K562 (cell line): Measurements from ENCODE around the gene SDF4. TPM values are rescaled to one million over a fixed set of nuclear protein-coding genes. Genes with fewer than 3 reads are reported as not detected.

Experiments
- ARHGAP35 ChIP-seq: fragments of 450-650 bp; IDR thresholded peaks from 2 replicates; pipeline ENCODE4 v1.6.1; 2018; ENCODE audit not compliant: partially characterized antibody
- ATF1 ChIP-seq, 2 experiments: fragments of 450-650 bp in 1 of 2; IDR thresholded peaks; 2 replicates each; pipeline ENCODE4 v1.6.1; 2016; ENCODE audit warnings: missing compliant biosample characterization in 1 of 2, missing genetic modification characterization in 1 of 2
- ATF7 ChIP-seq: fragments of 450-650 bp; IDR thresholded peaks from 2 replicates; pipeline ENCODE4 v1.7.1; 2014; ENCODE audit warnings: mild to moderate bottlenecking, moderate library complexity
- CREB1 ChIP-seq, 2 experiments: sonication (generic) in 1 of 2; formaldehyde crosslinking in 1 of 2; IDR thresholded peaks; 2 replicates each; pipeline versions ENCODE4 v1.6.1 to v1.8.0; 2012 to 2022; ENCODE audit warnings: inconsistent platforms in 1 of 2, mild to moderate bottlenecking in 1 of 2, missing genetic modification reagents in 1 of 2, moderate library complexity in 1 of 2
- EHMT2 ChIP-seq: fragments of 450-650 bp; IDR thresholded peaks from 2 replicates; pipeline ENCODE4 v1.6.1; 2018; ENCODE audit warnings: antibody characterized with exemption
- JUN ChIP-seq, 2 experiments: sonication (generic) in 1 of 2; formaldehyde crosslinking in 1 of 2; IDR thresholded peaks; 2 replicates each; pipeline versions ENCODE4 v1.6.1 to v1.8.0; 2012 to 2022; ENCODE audit warnings: borderline replicate concordance in 2 of 2, mild to moderate bottlenecking in 2 of 2, improper control_type of control experiment in 1 of 2, low read depth in 1 of 2, low read length in 1 of 2, missing genetic modification reagents in 1 of 2
- KDM5B ChIP-seq: fragments of 200-600 bp; sonication (generic); IDR thresholded peaks from 2 replicates; pipeline ENCODE4 v1.6.1; 2012; ENCODE audit warnings: low read depth, mild to moderate bottlenecking, moderate library complexity, low read length, control low read depth, inconsistent platforms; ENCODE audit not compliant: insufficient replicate concordance
- KLF10 ChIP-seq: fragments of 250-450 bp; sonication (Bioruptor Pico); IDR thresholded peaks from 2 replicates; pipeline ENCODE4 v1.6.1; 2021; ENCODE audit warnings: matching md5 sums
- LEF1 ChIP-seq: fragments of 450-650 bp; IDR thresholded peaks from 2 replicates; pipeline ENCODE4 v1.6.1; 2016; ENCODE audit warnings: mild to moderate bottlenecking
- MBD2 ChIP-seq: sonication (generic); IDR thresholded peaks from 2 replicates; pipeline ENCODE4 v1.6.1; 2016; ENCODE audit warnings: low read depth, borderline replicate concordance
- MCM5 ChIP-seq: fragments of 450-650 bp; IDR thresholded peaks from 2 replicates; pipeline ENCODE4 v1.6.1; 2016; ENCODE audit warnings: low read depth
- NBN ChIP-seq: fragments of 450-650 bp; IDR thresholded peaks from 2 replicates; pipeline ENCODE4 v1.6.1; 2016; ENCODE audit warnings: low read depth, mild to moderate bottlenecking
- NFXL1 ChIP-seq: fragments of 450-650 bp; formaldehyde crosslinking; IDR thresholded peaks from 2 replicates; pipeline ENCODE4 v1.4.0; 2021; ENCODE audit warnings: mild to moderate bottlenecking
- PML ChIP-seq: IDR thresholded peaks from 2 replicates; pipeline ENCODE4 v1.6.1; 2012; ENCODE audit warnings: low read length, inconsistent platforms
- RBM39 ChIP-seq: fragments of 200-400 bp; formaldehyde crosslinking; optimal IDR thresholded peaks from 2 replicates; pipeline ENCODE3; 2018; ENCODE audit warnings: low read depth, low read length
- SIN3A ChIP-seq, 2 experiments: fragments of 150-350 bp in 1 of 2; IDR thresholded peaks; 2 replicates each; pipeline ENCODE4 v1.6.1; 2011 to 2016; ENCODE audit warnings: borderline replicate concordance in 2 of 2, low read depth in 2 of 2, low read length in 2 of 2, mild to moderate bottlenecking in 2 of 2, moderate library complexity in 2 of 2; ENCODE audit not compliant: control insufficient read depth in 1 of 2
- SMARCC2 ChIP-seq: fragments of 450-650 bp; IDR thresholded peaks from 2 replicates; pipeline ENCODE4 v1.6.1; 2017; ENCODE audit warnings: antibody characterized with exemption, moderate library complexity, mild to moderate bottlenecking, low read depth
- TAF15 ChIP-seq: fragments of 200-400 bp; formaldehyde crosslinking; IDR thresholded peaks from 2 replicates; pipeline ENCODE4 v1.6.1; 2017; ENCODE audit warnings: mild to moderate bottlenecking, low read depth, low read length, moderate library complexity
- THRA ChIP-seq: fragments of 450-650 bp; IDR thresholded peaks from 2 replicates; pipeline ENCODE4 v1.6.1; 2017; ENCODE audit warnings: mild to moderate bottlenecking, moderate library complexity
- VEZF1 ChIP-seq: fragments of 200-800 bp; sonication (Bioruptor generic); IDR thresholded peaks from 2 replicates; pipeline ENCODE4 v1.6.1; 2017; ENCODE audit warnings: missing genetic modification characterization, missing compliant biosample characterization
- ZNF121 ChIP-seq: sonication (generic); formaldehyde crosslinking; conservative IDR thresholded peaks from 2 replicates; pipeline ENCODE4 v1.8.0; 2022; ENCODE audit warnings: missing genetic modification reagents
- ZNF133 ChIP-seq: fragments of 250-450 bp; sonication (Bioruptor Pico); IDR thresholded peaks from 2 replicates; pipeline ENCODE4 v1.4.0; 2020; ENCODE audit warnings: mild to moderate bottlenecking
- ZNF398 ChIP-seq: fragments of 250-450 bp; sonication (Bioruptor Pico); IDR thresholded peaks from 2 replicates; pipeline ENCODE4 v1.8.0; 2021; ENCODE audit warnings: moderate library complexity, mild to moderate bottlenecking, inconsistent platforms
- ZNF507 ChIP-seq: conservative IDR thresholded peaks from 2 replicates; pipeline ENCODE4 v1.6.1; 2017; ENCODE audit warnings: missing genetic modification characterization, missing compliant biosample characterization
- ZNF696 ChIP-seq: fragments of 250-450 bp; sonication (Bioruptor Pico); conservative IDR thresholded peaks from 2 replicates; pipeline ENCODE4 v1.4.0; 2020; ENCODE audit warnings: mild to moderate bottlenecking, moderate library complexity
- polyA plus RNA-seq, 8 experiments: library from polyadenylated mRNA; depleted of rRNA in 4 of 8; stranded (reverse) in 5 of 8; unstranded in 3 of 8; fragments of >200 nt; fragmentation: Nextera tagmentation in 2 of 8; fragmentation: Illumina TruSeq in 1 of 8; extraction: Ambion mirVana in 2 of 8; extraction: Trizol in 1 of 8; gene quantifications; 2 replicates each; pipeline versions ENCODE4 v1.2.1 to v1.2.3, GENCODE V29; 2011 to 2014; ENCODE audit warnings: inconsistent platforms in 1 of 8, missing spikeins in 1 of 8
- total RNA-seq, 7 experiments: library from RNA; depleted of rRNA in 6 of 7; stranded (reverse); fragments of >200 nt in 6 of 7; fragmentation: Illumina TruSeq in 2 of 7; extraction: Trizol in 2 of 7; gene quantifications; 2 replicates each; pipeline versions ENCODE4 v1.2.1 to v1.2.3, GENCODE V29; 2011 to 2021; ENCODE audit warnings: low replicate concordance in 1 of 7

The SDF4 gene
- total and polyA plus RNA-seq, 9 of the 15 experiments (the other 6 are each of a cell fraction or from before 2014, with no cell fraction given), result 0.35 to 160 (median 65.2) TPM

- TF ChIP-seq JUN (IDR thresholded peaks at IDR 0.05; ENCODE audit: borderline replicate concordance, low read depth, low read length) (no peak), JUN (CRISPR knock-in tag; IDR thresholded peaks at IDR 0.05; ENCODE audit: borderline replicate concordance) (no peak), KLF10 (CRISPR knock-in tag) (no peak), ZNF696 (CRISPR knock-in tag) (no peak), SMARCC2 (no peak; the same call in 1 of the 2 replicates), THRA (no peak), ZNF121 (no peak), KDM5B (peak; percentile 56), TAF15 (no peak), NFXL1 (CRISPR knock-in tag) (no peak), PML (peak; percentile 39; the same call in 1 of the 2 replicates), SIN3A (IDR thresholded peaks at IDR 0.05; ENCODE audit: borderline replicate concordance in 2 of 2, control insufficient read depth in 1 of 2, low read depth in 2 of 2, low read length in 2 of 2) (peak; percentile 53 to 61; a peak in 1 of 4 replicates), EHMT2 (no peak), NBN (no peak), ATF1 (CRISPR knock-in tag; IDR thresholded peaks at IDR 0.05) (no peak), ATF1 (tag; IDR thresholded peaks at IDR 0.05) (no peak), ARHGAP35 (no peak), LEF1 (no peak), RBM39 (no peak), ATF7 (peak; percentile 45; the same call in 1 of the 2 replicates), ZNF133 (CRISPR knock-in tag) (no peak), VEZF1 (CRISPR knock-in tag) (peak; percentile 96), MCM5 (no peak), ZNF507 (no peak), ZNF398 (no peak), CREB1 (IDR thresholded peaks at IDR 0.05) (no peak; the same call in 1 of the 2 replicates), CREB1 (CRISPR knock-in tag; IDR thresholded peaks at IDR 0.05) (peak; percentile 53), MBD2 (peak; percentile 80; the same call in 1 of the 2 replicates)
Measured at GRCh38 chr1:1273512-1274298, 41.9 kb upstream of the SDF4 start, which contains the start of gene UBE2J2 (continued).
